Metanephros (tissue), 1 donor: ENCODE data around the gene RNASEH2B. TPM values are rescaled to one million over a fixed set of nuclear protein-coding genes. Genes with fewer than 3 reads are reported as not detected.

Experiments
- total RNA-seq: library from RNA; depleted of rRNA; stranded (reverse); fragments of >200 nt; gene quantifications from one replicate; pipeline ENCODE4 v1.2.3, GENCODE V29; 2014

The RNASEH2B gene
- 53.5 TPM for total RNA-seq

GRCh38 chr13:50909605-50910484 is at the start of gene RNASEH2B:
Gene RNASEH2B (plus strand): TSS chr13:50909791. CDS start chr13:50910077, 286 bp downstream.

Other genes starting within 250 kb of the RNASEH2B start
- 1.1 TPM for gene DLEU7, start 66.1 kb upstream of the RNASEH2B start, total RNA-seq
- 0.41 TPM for gene C13orf42, start 201.5 kb downstream of the RNASEH2B start, total RNA-seq